Osteocyte (in vitro differentiated cells): ENCODE results near the gene ANO2. TPM values are rescaled to one million over a fixed set of nuclear protein-coding genes. Genes with fewer than 3 reads are reported as not detected.

ENCODE experiments used
- DNase-seq: peaks from one replicate; pipeline ENCODE4 v3.0.0; 2021; ENCODE audit warnings: mixed read lengths; ENCODE audit not compliant: unreplicated experiment; ENCODE audit errors: extremely low spot score
- H3K27ac Mint-ChIP-seq: one replicate; pipeline ENCODE4 v1.8.0; 2021; ENCODE audit warnings: mild to moderate bottlenecking, mixed read lengths; ENCODE audit not compliant: unreplicated experiment
- H3K27me3 Mint-ChIP-seq: one replicate; pipeline ENCODE4 v1.8.0; 2021; ENCODE audit warnings: mixed read lengths; ENCODE audit not compliant: unreplicated experiment
- H3K36me3 Mint-ChIP-seq: one replicate; pipeline ENCODE4 v1.8.0; 2021; ENCODE audit warnings: mixed read lengths; ENCODE audit not compliant: unreplicated experiment
- H3K4me1 Mint-ChIP-seq: one replicate; pipeline ENCODE4 v1.8.0; 2021; ENCODE audit warnings: mixed read lengths; ENCODE audit not compliant: unreplicated experiment
- H3K4me3 Mint-ChIP-seq: one replicate; pipeline ENCODE4 v1.8.0; 2021; ENCODE audit warnings: mild to moderate bottlenecking, moderate library complexity, mixed read lengths; ENCODE audit not compliant: unreplicated experiment
- H3K9me3 Mint-ChIP-seq: one replicate; pipeline ENCODE4 v1.8.0; 2021; ENCODE audit warnings: mixed read lengths; ENCODE audit not compliant: unreplicated experiment
- total RNA-seq: library from RNA; stranded (reverse); gene quantifications from 2 replicates; pipeline ENCODE4 v1.2.1, GENCODE V29; 2021
- TF ChIP-seq, protein P1 (sequence below): fragments of 200-600 bp; sonication (generic); IDR thresholded peaks from 2 replicates; pipeline ENCODE4 v1.5.0; 2021; ENCODE audit warnings: antibody characterized with exemption, mild to moderate bottlenecking, moderate library complexity

ANO2 gene
- total RNA-seq, 1 donor from 2014 or later: 0.59 TPM

DNA sequence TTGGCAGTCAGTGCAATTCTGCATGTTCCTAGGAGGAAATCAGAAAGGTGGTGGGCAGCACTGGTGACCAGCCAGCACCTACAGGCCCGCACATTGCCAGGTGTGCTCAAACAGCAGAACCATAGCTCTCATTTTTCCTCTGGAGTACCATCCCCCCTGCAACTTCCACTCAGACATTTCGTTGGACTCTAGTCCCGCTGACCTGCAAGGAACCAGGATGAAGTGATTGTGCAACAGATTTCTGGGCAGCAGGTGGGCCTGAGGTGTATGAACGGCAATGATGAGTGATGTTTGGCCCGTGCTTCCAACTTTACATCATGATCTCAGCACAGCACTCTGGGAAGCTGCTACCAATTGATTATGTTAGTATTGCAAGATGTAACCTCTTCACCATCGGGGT lies 383.2 kb downstream of the ANO2 start:
- Mint-ChIP-seq H3K4me3 (no peak overlapping the region), H3K27me3 (no peaks in the 10 kb centered on the region), H3K9me3 (no peaks in the 10 kb centered on the region), H3K4me1 (peaks cover 15% of the 10 kb centered on the region), H3K36me3 (no peaks in the 10 kb centered on the region), H3K27ac (no peak overlapping the region)
- TF ChIP-seq, protein P1, sequence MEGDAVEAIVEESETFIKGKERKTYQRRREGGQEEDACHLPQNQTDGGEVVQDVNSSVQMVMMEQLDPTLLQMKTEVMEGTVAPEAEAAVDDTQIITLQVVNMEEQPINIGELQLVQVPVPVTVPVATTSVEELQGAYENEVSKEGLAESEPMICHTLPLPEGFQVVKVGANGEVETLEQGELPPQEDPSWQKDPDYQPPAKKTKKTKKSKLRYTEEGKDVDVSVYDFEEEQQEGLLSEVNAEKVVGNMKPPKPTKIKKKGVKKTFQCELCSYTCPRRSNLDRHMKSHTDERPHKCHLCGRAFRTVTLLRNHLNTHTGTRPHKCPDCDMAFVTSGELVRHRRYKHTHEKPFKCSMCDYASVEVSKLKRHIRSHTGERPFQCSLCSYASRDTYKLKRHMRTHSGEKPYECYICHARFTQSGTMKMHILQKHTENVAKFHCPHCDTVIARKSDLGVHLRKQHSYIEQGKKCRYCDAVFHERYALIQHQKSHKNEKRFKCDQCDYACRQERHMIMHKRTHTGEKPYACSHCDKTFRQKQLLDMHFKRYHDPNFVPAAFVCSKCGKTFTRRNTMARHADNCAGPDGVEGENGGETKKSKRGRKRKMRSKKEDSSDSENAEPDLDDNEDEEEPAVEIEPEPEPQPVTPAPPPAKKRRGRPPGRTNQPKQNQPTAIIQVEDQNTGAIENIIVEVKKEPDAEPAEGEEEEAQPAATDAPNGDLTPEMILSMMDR: no peak
- no peak for DNase-seq

DNA sequence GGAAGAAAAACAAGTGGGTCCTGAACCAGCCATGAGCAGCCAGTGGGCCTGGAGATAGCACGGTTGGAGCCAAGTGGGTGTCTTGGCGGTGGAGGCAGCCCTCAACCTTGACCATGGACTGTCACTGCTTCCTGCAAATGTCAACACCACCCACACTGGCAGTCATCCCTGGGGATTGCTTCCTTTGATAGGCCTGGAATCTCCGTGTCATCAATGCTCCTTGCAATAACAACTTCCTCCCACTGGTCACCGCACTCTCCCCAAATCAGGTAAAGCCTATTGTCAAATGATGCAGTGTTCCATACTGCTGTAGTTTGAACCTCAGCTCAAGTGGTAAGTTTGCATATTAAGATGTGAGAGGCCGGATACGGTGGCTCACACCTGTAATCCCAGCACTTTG lies 384.0 kb downstream of the ANO2 start:
- Mint-ChIP-seq H3K36me3 (no peaks in the 10 kb centered on the region), H3K4me1 (peaks cover 7% of the 10 kb centered on the region), H3K4me3 (no peak overlapping the region), H3K9me3 (peaks cover 3% of the 10 kb centered on the region), H3K27ac (no peak overlapping the region), H3K27me3 (no peaks in the 10 kb centered on the region)
- DNase-seq: no peak
- TF ChIP-seq, protein P1: no peak

DNA sequence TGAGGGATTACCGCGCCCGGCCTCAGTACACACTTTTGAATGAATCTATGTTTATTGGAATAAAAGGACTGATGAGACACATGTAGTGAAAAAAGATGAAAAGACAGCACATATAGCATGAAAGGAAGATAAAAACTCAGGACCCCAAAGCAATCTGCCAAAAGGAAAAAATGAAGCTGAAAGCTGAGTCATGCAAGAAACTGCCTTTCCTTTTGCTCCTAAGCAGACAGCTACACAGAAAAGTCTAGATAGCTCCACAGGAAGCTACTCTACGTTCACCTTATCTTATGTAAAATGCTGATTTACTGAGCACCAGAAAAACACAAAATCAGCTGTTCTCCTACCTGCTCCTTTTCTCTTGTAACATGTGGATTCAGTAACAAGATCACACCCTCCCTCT lies 384.8 kb downstream of the ANO2 start:
- Mint-ChIP-seq H3K4me3 (no peak overlapping the region), H3K27me3 (no peaks in the 10 kb centered on the region), H3K36me3 (no peaks in the 10 kb centered on the region), H3K9me3 (peaks cover 4% of the 10 kb centered on the region), H3K27ac (no peak overlapping the region), H3K4me1 (peaks cover 7% of the 10 kb centered on the region)
- TF ChIP-seq, protein P1: no peak
- DNase-seq: no peak

DNA sequence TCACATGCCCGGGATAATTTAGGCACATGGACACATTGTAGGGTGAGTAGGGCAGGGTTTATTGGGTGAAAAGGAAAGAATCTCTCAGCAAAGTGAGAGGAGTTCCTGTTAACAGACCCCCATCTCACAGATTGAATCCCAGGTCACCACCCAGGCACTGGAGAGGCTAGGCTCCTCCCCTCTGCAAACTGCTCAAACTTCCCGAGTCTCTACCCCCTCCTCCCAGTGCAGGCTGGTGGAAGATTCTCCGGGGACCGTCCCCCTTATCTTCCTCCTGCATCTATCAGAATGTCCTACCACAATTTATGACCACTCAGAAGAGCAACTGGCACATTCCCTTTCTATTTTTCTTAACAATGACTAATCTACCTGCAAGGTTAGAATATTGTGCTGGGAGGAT lies 387.2 kb downstream of the ANO2 start:
- no peak for DNase-seq
- TF ChIP-seq, protein P1: no peak
- peaks cover 4% of the 10 kb centered on the region for H3K9me3 Mint-ChIP-seq
- no peak overlapping the region for H3K27ac Mint-ChIP-seq
- H3K36me3 Mint-ChIP-seq: no peaks in the 10 kb centered on the region
- peaks cover 17% of the 10 kb centered on the region for H3K4me1 Mint-ChIP-seq
- H3K27me3 Mint-ChIP-seq: no peaks in the 10 kb centered on the region
- H3K4me3 Mint-ChIP-seq: no peak overlapping the region

DNA sequence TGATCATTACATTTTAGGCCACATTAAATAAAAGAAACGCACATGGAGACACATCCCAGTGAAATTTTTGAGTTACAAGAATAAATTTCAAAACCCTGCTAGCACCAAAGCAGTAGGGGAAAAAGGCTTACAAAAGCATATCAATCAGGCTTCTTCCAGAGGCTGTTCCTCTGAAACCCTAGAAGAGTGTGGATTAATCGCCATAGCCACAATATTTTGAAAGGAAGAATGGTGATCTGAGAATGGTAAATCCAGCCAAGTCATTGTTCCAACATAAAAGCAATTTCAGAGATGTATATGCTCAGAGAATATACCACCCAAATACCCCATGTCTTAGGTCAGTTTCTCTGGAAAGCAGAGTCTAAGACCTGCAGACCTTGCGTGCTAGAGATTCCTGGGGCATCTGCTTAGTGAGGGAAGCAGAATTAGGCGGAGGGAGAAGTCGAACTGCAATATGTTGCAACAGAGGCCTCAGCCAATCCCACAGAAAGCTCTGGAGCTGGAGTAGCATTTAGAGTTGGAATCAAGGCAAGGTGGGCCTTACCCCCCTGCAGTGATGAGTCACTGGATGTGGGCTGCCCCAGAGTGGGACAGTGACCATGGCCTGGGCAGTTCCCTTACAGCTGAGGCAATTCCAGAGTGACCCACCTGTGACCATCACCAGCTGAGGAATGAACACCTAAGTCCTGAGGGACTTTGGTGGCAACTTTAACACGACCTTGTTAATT lies 387.9 kb downstream of the ANO2 start:
- TF ChIP-seq, protein P1: no peak
- Mint-ChIP-seq H3K4me3 (no peak overlapping the region), H3K9me3 (peaks cover 4% of the 10 kb centered on the region), H3K27ac (no peak overlapping the region), H3K27me3 (no peaks in the 10 kb centered on the region), H3K36me3 (no peaks in the 10 kb centered on the region), H3K4me1 (peaks cover 17% of the 10 kb centered on the region)
- DNase-seq: no peak
